Ramos (cell line): ENCODE data around the gene DISC1.
"Not testable (repeated sequence)": the region's sequence is repeated elsewhere in the genome, so short reads cannot be mapped to it uniquely, and the experiment has no call there.

Experiments used
- in situ Hi-C: fragments of 300-500 bp; cut with MboI; formaldehyde crosslinking; loops from one replicate; pipeline ENCODE4 v1.14.3; 2022; ENCODE audit warnings: low sequenced_read_pairs; ENCODE audit not compliant: unreplicated experiment

DISC1 gene

GRCh38 chr1:231938211-231938610 lies 311.6 kb downstream of the DISC1 start:
- in situ Hi-C loops: no loop called here

DNA sequence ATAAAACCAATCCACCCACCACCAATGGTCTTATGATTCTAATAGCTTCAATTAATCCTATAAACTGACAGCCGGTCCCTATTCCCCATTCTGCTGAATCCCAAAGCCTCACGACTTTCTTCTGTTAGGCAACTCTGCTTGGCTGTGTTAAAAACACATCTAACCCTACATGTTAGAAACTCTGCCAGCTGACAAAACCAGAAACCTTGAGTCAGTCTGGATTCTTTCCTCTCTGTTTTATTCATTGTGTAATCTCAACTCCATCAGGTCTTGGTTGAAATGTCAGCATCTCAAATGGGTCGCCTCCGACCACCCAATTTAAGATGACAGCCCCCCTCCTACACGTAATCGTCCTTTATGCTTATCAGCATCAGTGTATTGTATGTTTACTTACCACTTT lies 312.1 kb downstream of the DISC1 start:
- in situ Hi-C loops: no loop called here

DNA sequence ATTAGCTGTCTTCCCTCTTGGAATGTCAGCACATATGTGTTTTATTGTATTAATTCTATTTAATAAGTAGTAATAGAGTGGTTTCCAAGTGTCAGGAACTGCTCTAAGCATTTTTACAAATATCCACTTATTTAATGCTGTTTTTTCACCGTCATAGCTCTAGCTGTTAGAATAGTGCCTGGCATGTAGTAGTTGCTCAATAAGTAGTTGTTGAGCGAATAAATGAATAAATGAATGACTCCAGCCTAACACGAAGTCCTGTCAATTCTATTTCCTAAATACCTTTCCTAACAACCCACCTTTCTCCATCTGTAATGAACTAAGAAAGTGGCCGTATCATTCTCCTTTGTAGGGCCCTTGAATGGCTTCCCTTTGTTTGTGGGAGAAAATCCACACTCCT lies 312.5 kb downstream of the DISC1 start:
- in situ Hi-C loops: no loop called here

DNA sequence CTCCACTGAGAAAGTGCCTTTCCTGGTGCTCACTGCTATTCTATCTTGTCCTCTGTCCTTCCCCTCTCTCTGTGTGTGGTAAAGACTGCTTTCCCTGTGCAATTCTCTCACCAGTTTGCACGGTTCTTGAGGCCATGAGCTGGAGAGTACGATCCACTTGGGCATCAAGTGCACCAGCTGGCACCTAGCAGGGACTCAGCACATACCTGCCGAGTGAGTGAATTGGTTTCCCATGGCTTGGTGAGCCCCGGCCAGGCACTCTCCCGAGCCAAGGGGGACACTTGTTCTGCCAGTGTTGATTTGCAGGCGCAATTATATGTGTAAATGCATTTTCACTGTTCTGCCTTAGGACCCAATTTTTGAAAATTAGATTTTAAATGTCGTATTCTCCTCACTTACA lies 313.5 kb downstream of the DISC1 start:
- in situ Hi-C loops: no loop called here

DNA sequence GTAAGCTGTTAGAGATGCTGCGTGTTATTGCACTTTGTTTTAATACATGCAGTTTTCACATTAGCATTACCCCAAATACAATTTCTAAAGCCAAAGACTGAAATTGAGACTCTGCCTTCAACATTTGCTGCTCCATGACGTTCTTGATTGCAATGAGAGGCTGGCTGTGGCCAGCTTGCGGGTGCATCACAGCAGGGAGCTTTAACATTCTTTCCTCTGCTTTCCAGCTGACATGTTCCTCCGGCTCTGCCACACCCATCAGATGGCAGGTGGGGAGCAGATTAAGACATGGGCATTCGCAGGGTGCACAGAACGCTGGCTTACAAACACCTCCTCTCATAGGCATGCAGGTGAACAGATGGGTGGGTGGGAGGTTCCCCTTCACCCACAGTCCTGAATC lies 314.1 kb downstream of the DISC1 start:
- in situ Hi-C loops: no loop called here

DNA sequence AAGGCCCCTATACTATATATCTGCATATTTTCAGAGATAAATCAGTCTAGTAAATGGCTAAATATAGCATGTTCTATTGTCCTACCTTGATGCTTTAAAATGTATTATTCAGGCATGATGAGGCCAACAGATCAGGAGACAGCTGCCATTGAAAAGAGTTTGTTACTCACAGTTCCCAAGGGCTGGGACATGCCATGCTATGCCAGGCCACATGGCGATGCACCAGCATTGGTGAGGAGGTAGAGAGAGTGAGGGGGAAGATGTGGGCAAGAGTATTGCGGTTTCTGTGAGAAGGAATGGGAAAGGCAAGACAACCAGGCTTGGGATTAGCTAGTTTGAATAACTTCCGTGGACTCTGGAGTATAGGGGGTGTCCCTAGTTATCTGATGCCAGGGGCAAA lies 316.5 kb downstream of the DISC1 start:
- in situ Hi-C loops: no loop called here

- in situ Hi-C loops: not testable (repeated sequence)
Observed at GRCh38 chr1:231948102-231948501, 321.5 kb downstream of the DISC1 start.

DNA sequence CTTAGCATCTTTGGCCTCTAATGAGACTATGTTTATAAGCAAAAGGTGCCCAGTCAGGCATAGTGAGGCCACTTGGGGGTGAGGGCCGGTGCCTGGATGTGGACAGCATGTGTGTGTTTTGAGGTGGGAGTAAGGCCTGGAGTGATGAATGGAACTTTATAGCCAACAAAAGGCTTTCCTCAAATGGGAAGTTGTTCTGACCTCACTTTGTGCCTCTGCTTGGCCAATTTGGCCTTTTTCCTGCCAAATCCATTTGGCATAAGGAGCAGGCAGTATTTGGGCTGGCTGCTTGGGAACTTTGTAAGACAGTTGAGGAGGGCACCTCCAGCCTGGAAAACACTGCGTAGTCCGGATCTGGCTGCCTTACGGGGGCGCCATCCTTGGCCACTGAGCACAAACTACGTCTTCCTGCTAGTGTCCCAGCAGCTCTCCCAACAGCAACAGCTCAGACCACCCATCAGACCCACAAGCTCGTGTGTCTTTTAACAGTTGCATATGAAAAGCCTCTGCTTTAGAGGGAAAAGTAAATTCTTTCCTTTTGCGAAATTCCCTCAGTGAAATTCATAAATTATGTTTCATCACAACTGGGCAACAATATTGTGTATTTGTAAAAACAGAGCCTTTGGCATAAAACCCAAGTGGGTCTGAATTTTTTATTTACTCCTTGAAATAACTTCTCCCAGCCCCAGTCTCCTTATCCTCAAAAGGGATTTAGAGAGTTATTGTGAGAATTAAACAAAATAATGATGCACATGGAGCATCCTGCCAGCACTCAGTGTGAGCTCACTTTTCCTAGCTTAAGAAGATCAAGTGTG lies 322.9 kb downstream of the DISC1 start:
- in situ Hi-C loops: no loop called here

DNA sequence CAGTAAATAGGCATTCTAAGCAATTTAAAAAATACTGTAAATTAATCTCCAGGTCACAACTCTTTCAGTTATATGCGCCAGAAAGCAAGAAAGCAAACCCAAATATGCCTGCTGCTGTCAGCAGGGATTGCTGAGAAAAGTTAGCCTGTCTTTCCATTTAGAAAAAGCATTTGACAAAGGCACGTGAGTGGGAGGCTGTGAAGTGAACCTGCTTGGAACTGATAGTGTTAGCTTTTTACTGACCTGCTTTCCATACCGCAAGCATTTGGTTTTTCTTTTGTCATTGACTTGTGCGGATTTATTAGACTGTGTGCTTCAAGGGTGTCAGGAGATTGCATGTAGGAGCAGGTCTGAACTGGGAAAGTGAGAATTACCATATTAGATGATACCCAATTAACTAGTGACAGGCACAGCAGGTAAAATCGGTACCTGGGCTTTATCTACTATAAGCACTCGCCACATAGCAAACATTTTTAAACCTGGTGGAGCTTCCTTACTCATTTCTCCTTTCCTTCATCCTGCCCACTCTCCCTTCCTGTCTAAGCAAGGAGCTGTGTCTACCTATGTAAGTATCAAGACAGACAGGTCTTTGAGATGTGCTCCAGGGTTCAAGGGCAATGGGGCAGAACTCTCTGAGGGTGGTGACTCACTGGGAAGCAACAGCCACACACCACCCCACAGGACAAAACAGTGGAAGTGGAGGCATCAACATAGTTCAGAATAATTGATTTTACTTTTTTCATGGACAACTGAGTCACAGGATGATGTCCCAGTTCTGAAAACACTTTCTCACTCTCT lies 323.9 kb downstream of the DISC1 start:
- in situ Hi-C loops: no loop called here

DNA sequence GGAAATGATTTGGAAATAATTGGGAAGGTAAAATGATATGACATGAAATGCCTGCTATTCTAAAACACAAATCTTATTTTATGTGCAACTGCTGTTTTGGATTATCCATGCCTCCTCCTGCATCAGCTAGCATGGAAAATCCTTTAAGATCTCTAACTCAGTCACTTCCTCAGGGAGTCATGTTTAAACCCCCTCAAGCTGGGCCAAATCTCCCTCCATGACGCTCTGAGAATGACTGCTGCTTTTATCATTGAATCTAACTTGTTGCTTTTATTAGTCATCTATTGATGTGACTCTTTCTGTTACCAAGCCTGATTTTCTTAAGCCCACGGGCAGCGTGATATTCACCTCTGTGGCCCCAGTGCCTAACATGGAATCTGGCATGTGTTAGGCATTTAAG lies 324.8 kb downstream of the DISC1 start:
- in situ Hi-C loops: no loop called here

DNA sequence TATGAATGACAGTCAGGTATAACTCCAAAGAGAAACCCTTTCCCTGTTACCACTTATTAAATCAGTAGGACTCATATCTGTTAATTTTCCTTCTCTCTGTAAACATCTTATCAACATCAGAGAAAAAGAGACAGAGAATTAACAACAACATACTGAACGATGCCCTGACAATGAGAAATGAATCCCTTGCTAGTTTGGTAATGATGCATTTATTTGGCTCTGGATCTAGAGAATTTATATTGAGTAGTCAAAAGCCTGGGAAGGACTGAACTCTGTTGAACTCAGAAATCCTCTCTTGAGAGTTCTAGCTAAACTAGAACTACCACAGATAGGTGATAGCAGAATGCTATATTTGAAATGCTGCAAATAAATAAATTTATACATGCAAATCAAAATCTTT lies 325.6 kb downstream of the DISC1 start:
- in situ Hi-C loops: no loop called here

DNA sequence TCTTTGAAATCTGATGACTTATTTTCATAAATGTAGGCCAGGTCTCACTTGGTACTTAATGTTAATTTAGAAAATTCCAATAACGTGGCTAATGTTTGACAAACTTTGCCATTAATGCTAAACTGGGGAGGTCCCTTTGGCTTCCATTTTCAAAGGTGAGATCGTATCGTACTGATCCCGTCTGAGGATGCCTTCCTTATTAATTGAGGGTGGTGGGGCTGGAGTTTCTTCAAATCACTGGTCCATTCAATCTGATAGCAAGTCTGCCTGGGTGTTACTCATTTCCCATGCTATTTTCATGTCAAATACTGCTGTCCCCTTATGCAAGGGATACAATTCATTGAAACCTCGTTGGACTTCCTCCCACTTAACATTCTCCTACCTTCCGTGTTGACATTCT lies 327.1 kb downstream of the DISC1 start:
- in situ Hi-C loops: no loop called here

GRCh38 chr1:231954751-231955150 lies 328.2 kb downstream of the DISC1 start:
- in situ Hi-C loops: no loop called here

GRCh38 chr1:231957359-231957758 lies 330.8 kb downstream of the DISC1 start:
- in situ Hi-C loops: no loop called here

DNA sequence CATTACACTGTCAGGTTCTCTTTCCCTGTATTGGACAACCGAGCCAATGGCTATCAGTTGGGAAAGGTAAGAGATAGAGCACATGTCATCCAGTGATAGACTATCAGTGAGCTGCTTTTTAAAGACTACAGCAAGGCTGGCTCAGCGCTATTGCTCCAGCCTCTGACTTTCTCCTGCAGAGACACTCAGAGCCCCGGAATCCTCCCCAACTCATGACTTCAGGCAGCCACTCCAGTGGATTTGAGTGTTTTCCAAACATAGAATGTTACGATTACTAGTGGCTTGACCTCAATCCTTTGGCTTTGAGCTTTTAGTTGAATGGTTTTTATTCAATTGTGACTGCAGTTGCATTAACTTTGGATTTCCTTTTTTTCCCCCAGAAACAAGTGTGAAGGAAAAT lies 331.9 kb downstream of the DISC1 start:
- in situ Hi-C loops: no loop called here

GRCh38 chr1:231959225-231959884 lies 332.8 kb downstream of the DISC1 start:
- in situ Hi-C loops: no loop called here

- in situ Hi-C loops: not testable (repeated sequence)
Observed at GRCh38 chr1:231961801-231962200, 335.2 kb downstream of the DISC1 start.

GRCh38 chr1:231962636-231963035 lies 336.0 kb downstream of the DISC1 start:
- in situ Hi-C loops: no loop called here

- in situ Hi-C loops: no loop called here
Observed at GRCh38 chr1:231964241-231964640, 337.7 kb downstream of the DISC1 start.

DNA sequence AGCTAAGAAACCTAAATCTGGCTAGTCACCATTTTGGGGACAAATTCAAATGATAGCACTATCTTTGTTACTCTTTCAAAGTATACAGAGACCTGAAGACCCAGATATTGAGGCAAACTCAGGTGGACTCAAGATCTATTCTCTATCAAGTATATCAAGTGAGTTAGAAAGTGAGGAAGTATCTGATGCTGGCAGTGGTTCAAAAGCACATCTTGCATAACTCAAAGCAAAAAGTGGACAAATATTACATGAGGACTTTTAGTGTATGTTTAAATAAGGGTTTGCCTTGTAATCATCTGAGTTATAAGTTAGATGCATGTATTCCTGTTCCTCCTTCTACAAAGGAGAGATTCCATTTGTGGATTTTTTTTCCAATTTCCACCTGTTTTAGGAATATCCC lies 338.4 kb downstream of the DISC1 start:
- in situ Hi-C loops: no loop called here

DNA sequence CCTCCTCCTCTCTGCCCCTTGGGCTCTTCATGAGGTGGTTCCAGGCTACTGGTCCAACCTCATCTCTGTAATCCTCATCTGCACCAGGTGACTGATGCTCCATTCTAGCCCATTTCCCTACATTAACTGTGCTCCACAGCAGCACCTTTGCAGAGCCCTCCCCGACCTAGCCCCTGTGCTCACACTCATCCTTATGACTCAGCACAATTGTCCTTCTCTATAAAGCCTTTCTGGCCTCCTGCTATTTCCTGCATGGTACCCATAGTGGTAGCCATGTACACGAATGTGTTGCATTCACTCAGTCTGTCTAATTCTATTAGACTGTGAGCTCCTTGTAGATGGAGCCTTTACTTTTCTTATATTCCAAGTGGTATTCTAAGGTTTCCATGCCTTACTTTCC lies 339.0 kb downstream of the DISC1 start:
- in situ Hi-C loops: no loop called here
